GM10248 (cell line): ENCODE results near the gene ACYP1.
"Not testable (repeated sequence)": the region's sequence is repeated elsewhere in the genome, so short reads cannot be mapped to it uniquely, and the experiment has no call there.

Experiments used
- CTCF ChIA-PET: fragments of 300-600 bp; sonication (Branson Sonifier 250); formaldehyde crosslinking; extraction: SDS; loops from one replicate; lab custom pipeline; 2021; ENCODE audit warnings: antibody characterized with exemption; lab: Yijun Ruan, JAX
- POLR2A ChIA-PET: fragments of 350-650 bp; sonication (Branson Sonifier 250); formaldehyde crosslinking; extraction: SDS; loops from one replicate; lab custom pipeline; 2020; ENCODE audit warnings: antibody characterized with exemption; lab: Yijun Ruan, JAX
- DNase-seq: peaks from one replicate; pipeline ENCODE4 v3.0.0; 2012; ENCODE audit errors: extremely low spot score
- TF ChIP-seq, protein P1 (sequence below): IDR thresholded peaks from 2 replicates; pipeline ENCODE4 v1.5.1; 2012; ENCODE audit warnings: mild to moderate bottlenecking, low read depth; ENCODE audit errors: extremely low read depth, missing control alignments, control extremely low read depth

The ACYP1 gene

DNA sequence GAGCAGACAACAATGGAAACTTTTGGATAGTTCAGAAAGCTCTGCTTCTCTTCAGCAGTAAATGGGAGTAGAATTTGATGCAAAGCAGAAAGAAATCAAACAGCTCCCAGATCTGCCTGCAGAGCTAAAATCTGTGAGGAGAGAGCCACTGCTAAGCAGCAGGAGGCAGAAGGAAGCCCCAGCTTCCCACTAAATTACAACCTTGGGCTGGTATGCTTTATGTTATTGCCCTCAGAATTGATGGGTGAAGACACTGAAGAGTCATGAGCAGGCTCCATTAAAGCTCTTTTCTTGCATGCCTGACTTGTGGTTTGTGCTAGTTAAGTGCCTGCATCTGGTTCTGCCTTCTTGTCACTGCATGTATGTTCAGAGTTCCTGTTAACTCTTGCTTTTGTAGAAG lies 14.0 kb upstream of the ACYP1 start:
- CTCF ChIA-PET = interaction anchor here (1.1 to 4.2 kb wide), 3 partner anchors 9 to 14 kb away, joined by 3 to 23 read pairs (median 3); no protein-coding TSS in a partner anchor
- TF ChIP-seq, protein P1, sequence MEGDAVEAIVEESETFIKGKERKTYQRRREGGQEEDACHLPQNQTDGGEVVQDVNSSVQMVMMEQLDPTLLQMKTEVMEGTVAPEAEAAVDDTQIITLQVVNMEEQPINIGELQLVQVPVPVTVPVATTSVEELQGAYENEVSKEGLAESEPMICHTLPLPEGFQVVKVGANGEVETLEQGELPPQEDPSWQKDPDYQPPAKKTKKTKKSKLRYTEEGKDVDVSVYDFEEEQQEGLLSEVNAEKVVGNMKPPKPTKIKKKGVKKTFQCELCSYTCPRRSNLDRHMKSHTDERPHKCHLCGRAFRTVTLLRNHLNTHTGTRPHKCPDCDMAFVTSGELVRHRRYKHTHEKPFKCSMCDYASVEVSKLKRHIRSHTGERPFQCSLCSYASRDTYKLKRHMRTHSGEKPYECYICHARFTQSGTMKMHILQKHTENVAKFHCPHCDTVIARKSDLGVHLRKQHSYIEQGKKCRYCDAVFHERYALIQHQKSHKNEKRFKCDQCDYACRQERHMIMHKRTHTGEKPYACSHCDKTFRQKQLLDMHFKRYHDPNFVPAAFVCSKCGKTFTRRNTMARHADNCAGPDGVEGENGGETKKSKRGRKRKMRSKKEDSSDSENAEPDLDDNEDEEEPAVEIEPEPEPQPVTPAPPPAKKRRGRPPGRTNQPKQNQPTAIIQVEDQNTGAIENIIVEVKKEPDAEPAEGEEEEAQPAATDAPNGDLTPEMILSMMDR = no peak
- POLR2A ChIA-PET = no interaction called here
- DNase-seq = no peak

DNA sequence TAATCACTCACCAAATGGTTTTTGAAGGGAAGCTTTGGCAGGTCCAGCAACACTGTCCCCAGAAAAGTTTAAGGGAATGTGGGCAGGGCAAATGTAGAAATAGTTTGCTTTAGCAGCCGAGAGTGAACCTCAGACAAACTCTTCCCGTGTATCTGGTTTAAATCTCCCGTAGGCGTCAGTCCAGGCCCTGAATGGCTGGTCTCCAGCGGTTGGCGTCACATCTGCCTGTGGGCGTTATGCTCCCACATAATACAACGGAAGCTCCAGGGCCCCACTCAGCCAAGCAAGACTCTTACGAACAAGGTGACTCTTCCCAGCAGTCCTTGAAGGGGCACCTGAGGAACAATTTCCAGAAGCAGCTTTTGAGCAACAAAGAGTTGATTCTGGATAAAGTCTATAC lies 6.6 kb upstream of the ACYP1 start:
- no peak for DNase-seq
- TF ChIP-seq, protein P1 = no peak
- ChIA-PET POLR2A (interaction anchor here (0.5 kb wide), 1 partner anchor 29 kb away, joined by 3 read pairs; no protein-coding TSS in a partner anchor), CTCF (interaction anchor here (0.9 to 3.6 kb wide), 4 partner anchors 12 to 209 kb away, joined by 3 to 12 read pairs (median 4); no protein-coding TSS in a partner anchor)

DNA sequence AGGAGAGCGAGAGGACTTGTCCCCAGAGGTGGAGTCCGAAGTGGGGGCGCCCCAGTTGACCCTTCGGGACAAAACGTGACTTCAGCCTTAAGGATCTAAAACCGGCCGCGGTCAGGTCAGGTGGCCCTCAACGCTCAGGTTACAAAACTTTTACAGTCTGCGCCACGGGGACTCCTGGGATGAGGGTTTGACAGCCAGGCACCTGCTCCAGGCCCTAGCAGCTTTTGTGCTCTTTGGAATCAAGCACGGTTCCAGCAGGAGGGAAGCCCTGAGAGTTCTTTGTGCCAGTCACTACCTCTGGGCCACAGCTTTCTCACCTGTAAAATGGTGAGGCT lies 6.0 kb upstream of the ACYP1 start:
- ChIA-PET CTCF (interaction anchor here (0.9 to 3.6 kb wide), 3 partner anchors 12 to 164 kb away, joined by 3 to 12 read pairs (median 5); no protein-coding TSS in a partner anchor), POLR2A (no interaction called here)
- DNase-seq = no peak
- TF ChIP-seq, protein P1 = no peak

DNA sequence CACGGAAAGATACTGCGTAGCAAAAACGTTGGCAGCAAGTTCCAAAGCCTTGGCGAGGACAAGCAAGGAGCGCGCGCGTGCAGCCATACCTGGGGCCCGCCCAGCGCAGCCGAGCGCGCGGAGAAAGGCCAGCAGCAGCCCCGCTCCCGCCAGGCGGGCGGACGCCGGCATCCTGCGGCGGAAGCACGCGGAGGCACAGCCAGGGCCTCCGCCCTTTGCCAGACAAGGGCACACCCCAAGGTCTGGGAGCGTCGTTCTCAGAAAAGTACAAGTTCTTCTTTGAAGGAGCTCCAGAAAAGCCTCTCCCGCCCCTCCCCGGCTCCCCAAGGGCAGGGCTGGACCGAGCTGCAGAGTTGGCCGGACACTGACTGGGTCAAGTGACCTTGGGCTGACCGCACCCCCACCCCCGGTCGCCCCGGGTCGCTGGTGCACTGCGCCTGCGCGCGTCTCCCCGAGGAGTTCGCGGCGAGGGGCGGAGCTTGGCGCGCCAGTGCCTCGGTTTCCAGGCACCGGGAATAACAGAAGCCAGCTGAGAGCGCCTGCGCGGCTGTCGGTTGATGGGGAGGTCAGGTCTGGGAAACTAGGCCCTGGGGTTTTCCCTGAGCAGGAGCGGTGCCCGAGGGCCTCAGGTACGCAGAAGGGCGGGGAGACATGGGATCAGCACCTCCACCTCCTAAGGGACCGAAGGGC lies 5.4 kb upstream of the ACYP1 start, which contains the start of gene ZC2HC1C:
TSS of gene ZC2HC1C (plus strand) at position 521 of the 690 bp plus-strand sequence. CDS start 933 bp downstream, outside the sequence.
- peak; percentile 87 for DNase-seq
- ChIA-PET POLR2A (no interaction called here), CTCF (interaction anchor here (1.0 to 3.6 kb wide), 2 partner anchors 20 to 164 kb away, joined by 5 to 12 read pairs; no protein-coding TSS in a partner anchor)
- TF ChIP-seq, protein P1 = no peak

DNA sequence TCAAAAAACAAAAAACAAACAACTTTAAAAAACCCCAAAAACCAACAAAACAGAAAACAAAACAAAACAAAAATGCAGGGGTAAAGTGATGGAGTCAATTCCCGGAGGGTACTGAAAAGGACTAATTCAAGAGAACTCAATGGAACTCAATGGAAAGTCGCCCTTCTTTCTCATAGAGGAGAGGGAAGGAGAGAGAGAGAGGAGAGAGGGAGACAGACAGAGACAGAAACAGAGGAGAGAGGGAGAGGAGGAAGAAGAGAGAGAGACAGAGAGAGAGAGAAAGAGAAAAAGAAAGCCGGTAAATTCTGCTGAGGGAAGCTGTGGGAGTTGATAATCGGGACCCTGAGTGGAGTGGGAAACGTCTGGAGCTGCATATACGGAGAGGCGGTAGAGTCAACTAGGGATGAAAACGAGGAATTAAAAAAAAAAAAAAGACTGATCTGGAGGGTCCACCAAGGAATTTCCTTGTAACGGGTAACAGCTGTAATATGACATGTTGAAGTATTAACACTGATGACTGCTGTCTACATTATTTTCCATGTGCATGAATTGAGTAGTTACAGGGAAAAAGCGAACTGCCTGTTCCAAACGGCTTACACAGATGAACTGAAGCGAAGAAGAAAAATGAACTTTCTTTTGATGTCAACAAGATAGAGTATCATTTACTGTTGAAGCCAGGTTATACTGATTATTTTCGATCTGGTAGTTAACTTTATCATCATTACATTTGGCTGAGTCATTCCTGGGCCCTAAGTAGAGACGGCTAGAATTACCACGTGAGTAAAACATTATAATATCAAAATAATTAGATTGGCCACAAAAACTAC lies 4.7 kb upstream of the ACYP1 start:
- TF ChIP-seq, protein P1 = no peak
- CTCF ChIA-PET = interaction anchor here (1.0 to 3.6 kb wide), 3 partner anchors 10 to 163 kb away, joined by 3 to 12 read pairs (median 4); no protein-coding TSS in a partner anchor
- no peak for DNase-seq
- POLR2A ChIA-PET = interaction anchor here (0.6 kb wide), 1 partner anchor 230 kb away, joined by 5 read pairs; no protein-coding TSS in a partner anchor

DNA sequence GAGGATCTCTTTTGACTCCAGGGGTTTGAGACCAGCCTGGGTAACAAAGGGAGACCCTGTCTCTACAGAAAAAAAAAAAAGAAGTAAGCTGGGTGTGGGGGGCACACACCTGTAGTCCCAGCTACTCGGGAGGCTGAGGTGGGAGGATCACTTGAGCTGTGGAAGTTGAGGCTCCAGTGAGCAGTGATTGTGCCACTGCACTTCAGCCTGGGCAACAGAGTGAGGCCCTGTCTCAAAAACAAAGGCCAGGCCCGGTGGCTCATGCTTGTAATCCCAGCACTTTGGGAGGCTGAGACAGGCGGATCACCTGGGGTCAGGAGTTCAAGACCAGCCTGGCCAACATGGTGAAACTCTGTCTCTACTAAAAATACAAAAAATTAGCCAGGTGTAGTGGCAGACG lies 3.9 kb upstream of the ACYP1 start:
- not testable (repeated sequence) for DNase-seq
- POLR2A ChIA-PET = interaction anchor here (0.6 kb wide), 1 partner anchor 230 kb away, joined by 5 read pairs; no protein-coding TSS in a partner anchor
- CTCF ChIA-PET = interaction anchor here (1.0 to 3.6 kb wide), 3 partner anchors 11 to 162 kb away, joined by 3 to 12 read pairs (median 4); no protein-coding TSS in a partner anchor
